PC-9 (cell line): Measurements from ENCODE around the gene GABRA4.

Source experiments
- CTCF ChIP-seq: fragments of 200-600 bp; sonication (generic); conservative IDR thresholded peaks from 2 replicates; pipeline ENCODE4 v1.6.1; 2017; ENCODE audit warnings: mixed run types, antibody characterized with exemption, mild to moderate bottlenecking, moderate library complexity
- EZH2 ChIP-seq: fragments of 200-600 bp; sonication (generic); IDR thresholded peaks from 2 replicates; pipeline ENCODE4 v1.8.0; 2017; ENCODE audit warnings: antibody characterized with exemption, low read depth

- TF ChIP-seq CTCF, result no peak
- TF ChIP-seq EZH2, result no peak
Measured at GRCh38 chr4:47000406-47000805, 7.0 kb upstream of the GABRA4 start.
